Coronary artery (tissue), 2 donors: Measurements from ENCODE around the gene MYH15.

Source experiments
- DNase-seq: peaks from one replicate; pipeline ENCODE4 v3.0.0-alpha.2; 2017; ENCODE audit warnings: low spot score
- H3K27ac ChIP-seq, 2 donors: fragments of 200-600 bp; sonication (generic); one replicate each; pipeline ENCODE4 v1.5.1; 2016 to 2019
- H3K4me3 ChIP-seq: fragments of 200-600 bp; sonication (generic); 2 replicates; pipeline ENCODE4 v1.5.1; 2016; ENCODE audit warnings: mild to moderate bottlenecking, moderate library complexity
- CTCF ChIP-seq: fragments of 200-600 bp; sonication (generic); IDR thresholded peaks from one replicate; pipeline ENCODE4 v1.5.1; 2019; ENCODE audit warnings: antibody characterized with exemption

Gene MYH15

GRCh38 chr3:108468577-108468976, 41.8 kb downstream of the MYH15 start:
- no peak overlapping the region for H3K4me3 ChIP-seq
- no peak overlapping the region for H3K27ac ChIP-seq
- DNase-seq: no peak
- TF ChIP-seq CTCF: no peak

- DNase-seq: no peak
- no peak overlapping the region for H3K27ac ChIP-seq
- TF ChIP-seq CTCF: no peak
- H3K4me3 ChIP-seq: no peak overlapping the region
Measured at GRCh38 chr3:108462899-108463298, 47.5 kb downstream of the MYH15 start.

GRCh38 chr3:108461661-108462111, 48.7 kb downstream of the MYH15 start:
- no peak for DNase-seq
- H3K27ac ChIP-seq: no peak overlapping the region
- no peak overlapping the region for H3K4me3 ChIP-seq
- no peak for TF ChIP-seq CTCF

- TF ChIP-seq CTCF: no peak
- Histone ChIP-seq H3K4me3 (no peak overlapping the region), H3K27ac (no peak overlapping the region)
- no peak for DNase-seq
Measured at GRCh38 chr3:108459225-108459624, 51.2 kb downstream of the MYH15 start.

- TF ChIP-seq CTCF: no peak
- DNase-seq: no peak
- no peak overlapping the region for H3K4me3 ChIP-seq
- no peak overlapping the region for H3K27ac ChIP-seq
Measured at GRCh38 chr3:108455212-108455705, 55.1 kb downstream of the MYH15 start.

- Histone ChIP-seq H3K27ac (no peak overlapping the region), H3K4me3 (no peak overlapping the region)
- DNase-seq: no peak
- TF ChIP-seq CTCF: no peak
Measured at GRCh38 chr3:108453565-108453964, 56.8 kb downstream of the MYH15 start.

GRCh38 chr3:108450444-108450843, 60.0 kb downstream of the MYH15 start:
- Histone ChIP-seq H3K27ac (no peak overlapping the region), H3K4me3 (no peak overlapping the region)
- no peak for DNase-seq
- no peak for TF ChIP-seq CTCF
